ENCODE data around the gene ID1.
"Not testable (repeated sequence)": the region's sequence is repeated elsewhere in the genome, so short reads cannot be mapped to it uniquely, and the experiment has no call there.

The ID1 gene

DNA sequence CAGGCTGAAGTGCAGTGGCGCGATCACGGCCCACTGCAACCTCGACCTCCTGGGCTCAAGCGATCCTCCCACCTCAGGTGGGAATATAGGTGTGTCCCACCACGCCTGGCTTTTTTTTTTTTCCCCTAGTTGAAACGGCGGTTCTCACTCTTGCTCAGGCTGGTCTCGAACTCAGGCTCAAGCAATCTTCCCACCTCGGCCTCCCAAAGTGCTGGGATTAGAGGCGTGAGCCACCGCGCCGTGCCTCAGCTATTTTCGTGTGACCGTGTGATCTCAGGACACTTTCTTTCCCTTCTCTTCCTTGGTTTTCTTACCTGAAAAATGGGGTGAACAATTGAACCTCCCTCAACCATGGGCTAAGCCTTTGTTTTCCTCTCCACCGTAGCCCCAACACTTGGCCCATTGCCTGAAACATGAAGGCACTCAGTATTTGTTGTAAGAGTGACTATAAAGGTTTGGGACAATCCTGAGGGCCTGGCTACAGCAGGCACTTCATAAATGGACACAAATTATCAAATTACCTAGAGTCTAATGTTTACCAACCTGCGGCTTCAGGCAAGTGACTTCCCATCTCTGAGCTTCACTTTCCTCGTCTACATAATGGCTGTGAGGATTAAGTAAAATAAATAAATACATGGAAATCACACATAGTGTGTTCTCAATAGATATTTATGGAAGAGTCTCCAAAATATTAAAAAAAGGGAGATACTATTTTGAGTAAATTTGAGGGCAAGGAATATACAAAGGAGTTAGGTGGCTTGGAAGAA is 31.4 kb upstream of the ID1 start:
- DNase-seq (ENCODE audit: low read depth), result no peak
- TF ChIP-seq, protein P1, sequence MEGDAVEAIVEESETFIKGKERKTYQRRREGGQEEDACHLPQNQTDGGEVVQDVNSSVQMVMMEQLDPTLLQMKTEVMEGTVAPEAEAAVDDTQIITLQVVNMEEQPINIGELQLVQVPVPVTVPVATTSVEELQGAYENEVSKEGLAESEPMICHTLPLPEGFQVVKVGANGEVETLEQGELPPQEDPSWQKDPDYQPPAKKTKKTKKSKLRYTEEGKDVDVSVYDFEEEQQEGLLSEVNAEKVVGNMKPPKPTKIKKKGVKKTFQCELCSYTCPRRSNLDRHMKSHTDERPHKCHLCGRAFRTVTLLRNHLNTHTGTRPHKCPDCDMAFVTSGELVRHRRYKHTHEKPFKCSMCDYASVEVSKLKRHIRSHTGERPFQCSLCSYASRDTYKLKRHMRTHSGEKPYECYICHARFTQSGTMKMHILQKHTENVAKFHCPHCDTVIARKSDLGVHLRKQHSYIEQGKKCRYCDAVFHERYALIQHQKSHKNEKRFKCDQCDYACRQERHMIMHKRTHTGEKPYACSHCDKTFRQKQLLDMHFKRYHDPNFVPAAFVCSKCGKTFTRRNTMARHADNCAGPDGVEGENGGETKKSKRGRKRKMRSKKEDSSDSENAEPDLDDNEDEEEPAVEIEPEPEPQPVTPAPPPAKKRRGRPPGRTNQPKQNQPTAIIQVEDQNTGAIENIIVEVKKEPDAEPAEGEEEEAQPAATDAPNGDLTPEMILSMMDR (conservative IDR thresholded peaks at IDR 0.05; ENCODE audit: low read length), result no peak
- peak overlapping the region; percentile 69 for H3K4me3 ChIP-seq (ENCODE audit: low read length)

DNA sequence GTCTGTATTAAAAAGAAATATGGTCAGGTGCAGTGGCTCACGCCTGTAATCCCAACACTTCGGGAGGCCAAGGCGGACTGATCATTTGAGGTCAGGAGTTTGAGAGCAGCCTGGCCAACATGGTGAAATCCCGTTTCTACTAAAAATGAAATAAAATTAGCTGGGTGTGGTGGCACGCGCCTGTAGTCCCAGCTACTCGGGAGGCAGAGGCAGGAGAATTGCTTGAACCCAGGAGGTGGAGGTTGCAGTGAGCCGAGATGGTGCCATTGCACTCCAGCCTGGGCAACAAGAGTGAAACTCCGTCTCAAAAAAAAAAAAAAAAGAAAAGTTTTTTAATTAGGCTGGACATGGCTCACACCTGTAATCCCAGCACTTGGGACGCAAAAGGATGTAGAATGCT is 30.1 kb upstream of the ID1 start:
- DNase-seq (ENCODE audit: low read depth); H3K4me3 ChIP-seq (ENCODE audit: low read length): not testable (repeated sequence)

DNA sequence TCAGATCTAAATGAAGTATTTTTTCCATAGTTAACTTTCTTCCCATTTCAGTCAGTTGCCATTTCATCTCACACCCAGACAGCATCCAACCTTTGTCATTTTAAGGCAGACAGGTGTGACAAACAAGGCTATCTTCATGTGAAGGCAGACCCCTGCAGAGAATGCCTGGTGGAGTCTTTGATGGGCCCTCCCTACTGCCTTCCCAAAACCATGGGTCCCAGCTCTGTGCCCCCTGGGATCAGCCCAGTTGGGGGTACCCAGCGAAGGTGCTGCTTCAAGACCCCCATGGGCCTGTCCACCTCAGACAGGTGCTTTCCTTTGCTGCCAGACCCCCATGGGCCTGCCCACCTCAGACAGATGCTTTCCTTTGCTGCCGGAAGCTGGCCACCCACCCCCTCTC is 28.3 kb upstream of the ID1 start:
- no peak overlapping the region for H3K4me3 ChIP-seq (ENCODE audit: low read length)
- DNase-seq (ENCODE audit: low read depth), result no peak
- TF ChIP-seq, protein P1 (conservative IDR thresholded peaks at IDR 0.05; ENCODE audit: low read length), result no peak

DNA sequence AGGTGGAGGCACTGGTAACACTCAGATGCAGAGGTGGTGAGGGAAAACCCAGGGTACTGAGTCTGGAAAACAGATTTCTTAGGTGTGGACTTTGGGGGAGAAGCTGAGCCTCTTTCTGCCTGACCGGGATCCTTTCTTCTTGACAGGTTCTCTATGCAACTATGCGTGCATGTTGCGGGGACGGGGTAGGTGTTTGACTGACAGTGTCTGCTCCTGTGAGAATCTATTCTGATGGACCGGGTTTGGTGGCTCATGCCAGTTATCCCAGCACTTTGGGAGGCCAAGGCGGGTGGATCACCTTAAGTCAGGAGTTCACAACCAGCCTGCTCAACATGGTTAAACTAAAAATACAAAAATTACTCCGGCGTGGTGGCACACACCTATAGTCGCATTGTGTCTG is 27.9 kb upstream of the ID1 start:
- DNase-seq (ENCODE audit: low read depth), result no peak
- TF ChIP-seq, protein P1 (conservative IDR thresholded peaks at IDR 0.05; ENCODE audit: low read length), result no peak
- H3K4me3 ChIP-seq (ENCODE audit: low read length), result no peak overlapping the region

DNA sequence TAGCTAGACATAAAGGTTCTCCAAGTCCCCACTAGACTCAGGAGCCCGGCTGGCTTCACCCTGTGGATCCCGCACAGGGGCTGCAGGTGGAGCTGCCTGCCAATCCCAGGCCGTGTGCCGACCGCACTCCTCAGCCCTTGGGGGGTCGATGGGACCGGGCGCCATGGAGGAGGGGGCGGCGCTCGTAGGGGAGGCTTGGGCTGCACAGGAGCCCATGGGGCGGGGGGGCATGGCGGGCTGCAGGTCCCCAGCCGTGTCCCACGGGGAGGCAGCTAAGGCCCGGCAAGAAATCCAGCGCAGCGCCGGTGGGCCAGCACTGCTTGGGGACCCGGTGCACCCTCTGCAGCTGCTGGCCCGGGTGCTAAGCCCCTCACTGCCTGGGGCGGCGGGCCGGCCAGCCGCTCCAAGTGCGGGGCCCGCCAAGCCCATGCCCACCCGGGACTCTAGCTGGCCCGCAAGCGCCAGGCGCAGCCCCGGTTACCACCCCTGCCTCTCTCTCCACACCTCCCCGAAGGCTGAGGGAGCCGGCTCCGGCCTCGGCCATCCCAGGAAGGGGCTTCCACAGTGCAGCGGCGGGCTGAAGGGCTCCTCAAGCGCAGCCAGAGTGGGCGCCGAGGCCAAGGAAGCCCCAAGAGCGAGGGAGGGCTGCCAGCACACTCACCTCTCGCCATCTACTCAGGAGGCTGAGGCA is 26.5 kb upstream of the ID1 start:
- H3K4me3 ChIP-seq (ENCODE audit: low read length), result no peak overlapping the region
- TF ChIP-seq, protein P1 (conservative IDR thresholded peaks at IDR 0.05; ENCODE audit: low read length), result no peak
- DNase-seq (ENCODE audit: low read depth), result no peak

DNA sequence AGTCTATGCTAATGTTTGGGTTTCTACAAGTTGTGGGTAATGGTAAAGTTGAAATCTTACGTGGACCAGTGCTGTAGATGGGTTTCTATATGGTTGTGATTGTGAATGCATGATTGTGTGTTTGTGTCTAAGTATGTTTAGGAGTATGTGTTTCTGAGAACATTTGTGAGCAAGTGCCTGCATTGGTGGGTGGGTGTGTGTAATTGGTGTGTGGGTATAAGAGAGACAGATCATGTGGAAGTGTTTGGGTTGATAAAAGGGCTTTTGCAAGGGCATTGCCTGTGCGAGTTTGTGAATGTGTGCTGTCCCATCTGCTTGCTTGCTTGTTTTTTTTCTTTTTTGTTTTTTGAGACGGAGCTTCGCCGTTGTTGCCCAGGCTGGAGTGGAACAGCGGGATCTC is 25.8 kb upstream of the ID1 start:
- no peak overlapping the region for H3K4me3 ChIP-seq (ENCODE audit: low read length)
- TF ChIP-seq, protein P1 (conservative IDR thresholded peaks at IDR 0.05; ENCODE audit: low read length), result no peak
- DNase-seq (ENCODE audit: low read depth), result no peak

DNA sequence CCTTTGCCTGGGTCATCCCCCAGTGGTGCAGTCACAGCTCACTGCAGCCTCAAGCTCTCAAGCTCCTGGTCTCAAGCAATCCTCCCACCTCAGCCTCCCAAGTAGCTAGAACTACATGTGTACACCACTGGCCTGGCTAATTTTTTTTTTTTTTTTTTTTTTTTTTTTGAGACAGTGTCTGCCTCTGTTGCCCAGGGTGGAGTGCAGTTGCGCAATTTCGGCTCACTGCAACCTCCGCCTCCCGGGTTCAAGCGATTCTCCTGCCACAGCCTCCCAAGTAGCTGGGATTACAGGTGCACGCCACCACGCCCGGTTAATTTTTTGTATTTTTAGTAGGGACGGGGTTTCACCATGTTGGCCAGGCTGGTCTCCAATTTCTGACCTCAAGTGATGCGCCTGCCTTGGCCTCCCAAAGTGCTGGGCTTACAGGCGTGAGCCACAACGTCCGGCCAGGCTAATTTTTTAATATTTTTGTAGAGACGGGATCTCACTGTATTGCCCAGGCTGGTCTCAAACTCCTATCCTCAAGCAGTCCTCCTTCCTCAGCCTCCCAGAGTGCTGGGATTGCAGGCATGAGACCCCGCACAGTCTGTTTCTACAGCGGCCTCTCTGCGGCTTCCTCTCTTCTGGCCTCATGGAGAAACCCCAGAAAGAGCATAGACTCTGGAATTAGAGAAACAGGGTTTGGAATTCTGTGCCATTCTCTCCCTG is 25.0 kb upstream of the ID1 start:
- not testable (repeated sequence) for DNase-seq (ENCODE audit: low read depth); H3K4me3 ChIP-seq (ENCODE audit: low read length)

DNA sequence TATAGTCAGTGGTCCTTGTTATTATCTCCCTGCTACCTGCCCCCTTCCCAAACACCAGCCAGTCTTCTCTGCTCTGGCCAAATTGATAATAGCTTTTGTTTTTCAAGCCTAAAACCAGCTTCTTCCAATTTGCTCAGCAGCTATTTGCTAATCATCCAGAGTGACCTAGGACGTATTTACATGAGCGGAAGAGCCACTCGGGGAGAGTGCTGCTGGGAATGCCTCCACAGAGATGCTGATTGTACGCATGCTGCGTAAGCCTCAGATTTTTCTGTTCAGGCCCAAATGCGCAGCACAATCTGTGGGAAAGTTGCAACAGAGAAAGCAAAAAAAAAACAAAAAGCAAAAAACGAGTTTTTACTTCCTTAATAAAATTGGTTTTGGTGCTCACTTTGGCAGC is 24.4 kb upstream of the ID1 start:
- no peak for DNase-seq (ENCODE audit: low read depth)
- TF ChIP-seq, protein P1 (conservative IDR thresholded peaks at IDR 0.05; ENCODE audit: low read length), result no peak
- H3K4me3 ChIP-seq (ENCODE audit: low read length), result no peak overlapping the region
